ENCODE results near the gene CABP1.

Gene CABP1

DNA sequence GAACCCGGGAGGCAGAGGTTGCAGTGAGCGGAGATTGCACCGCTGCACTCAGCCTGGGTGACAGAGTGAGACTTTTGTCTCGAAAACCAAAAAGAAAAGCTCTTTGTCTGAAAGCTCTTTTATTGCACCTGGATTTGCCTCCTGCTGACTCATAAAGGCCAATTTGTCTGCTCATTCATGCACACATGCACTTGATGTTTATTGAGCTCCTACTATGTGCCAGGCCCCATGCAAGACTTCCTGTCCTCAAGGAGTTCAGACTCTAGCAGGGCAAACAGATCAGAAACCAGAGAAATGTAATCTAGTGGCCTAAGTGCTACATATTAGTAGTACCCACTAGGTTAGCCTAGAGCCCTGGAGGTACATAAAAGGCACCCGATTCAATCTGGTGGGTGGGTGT is 30.2 kb downstream of the CABP1 start:
- no peaks in the 10 kb centered on the region for H3K4me1 Mint-ChIP-seq
- H3K27me3 Mint-ChIP-seq: no peaks in the 10 kb centered on the region
- H3K9me3 Mint-ChIP-seq: no peaks in the 10 kb centered on the region

DNA sequence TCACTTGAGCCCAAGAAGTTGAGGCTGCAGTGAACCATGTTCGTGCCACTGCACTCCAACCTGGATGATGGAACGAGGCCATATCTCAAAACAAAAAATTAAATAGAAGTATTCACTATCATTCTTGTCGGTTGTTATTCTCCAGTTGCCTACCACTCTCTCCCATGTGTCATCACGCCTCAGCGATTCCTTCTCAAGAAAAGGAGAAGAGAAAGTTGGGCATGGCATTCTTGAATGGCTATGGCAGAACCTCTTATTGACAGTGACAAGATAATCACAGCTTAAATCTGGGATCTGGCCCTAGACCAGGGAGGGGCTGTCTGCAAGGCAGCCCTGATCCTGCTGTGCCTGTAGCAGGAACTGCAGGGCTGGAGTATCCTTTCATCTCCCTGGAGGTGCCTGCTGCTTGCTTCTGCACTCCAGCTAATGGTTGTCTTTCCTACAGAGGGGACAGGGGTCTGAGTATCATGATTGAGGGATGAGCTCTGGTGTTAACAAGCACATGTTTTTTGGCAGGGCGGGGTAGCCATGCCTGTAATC is 33.7 kb downstream of the CABP1 start:
- Mint-ChIP-seq H3K27me3 (no peaks in the 10 kb centered on the region), H3K27ac (no peak overlapping the region), H3K36me3 (no peaks in the 10 kb centered on the region), H3K4me3 (no peak overlapping the region), H3K9me3 (no peaks in the 10 kb centered on the region), H3K4me1 (no peaks in the 10 kb centered on the region)

More for the DNA sequence above, 30.2 kb downstream of the CABP1 start:
- H3K27ac Mint-ChIP-seq: no peak overlapping the region
- no peak overlapping the region for H3K4me3 Mint-ChIP-seq
- H3K36me3 Mint-ChIP-seq: no peaks in the 10 kb centered on the region

GRCh38 chr12:120677765-120678473 is 37.5 kb downstream of the CABP1 start:
- no peak overlapping the region for H3K4me3 Mint-ChIP-seq
- no peak overlapping the region for H3K27ac Mint-ChIP-seq
- H3K4me1 Mint-ChIP-seq: no peaks in the 10 kb centered on the region
- no peaks in the 10 kb centered on the region for H3K27me3 Mint-ChIP-seq
- no peaks in the 10 kb centered on the region for H3K36me3 Mint-ChIP-seq
- no peaks in the 10 kb centered on the region for H3K9me3 Mint-ChIP-seq

DNA sequence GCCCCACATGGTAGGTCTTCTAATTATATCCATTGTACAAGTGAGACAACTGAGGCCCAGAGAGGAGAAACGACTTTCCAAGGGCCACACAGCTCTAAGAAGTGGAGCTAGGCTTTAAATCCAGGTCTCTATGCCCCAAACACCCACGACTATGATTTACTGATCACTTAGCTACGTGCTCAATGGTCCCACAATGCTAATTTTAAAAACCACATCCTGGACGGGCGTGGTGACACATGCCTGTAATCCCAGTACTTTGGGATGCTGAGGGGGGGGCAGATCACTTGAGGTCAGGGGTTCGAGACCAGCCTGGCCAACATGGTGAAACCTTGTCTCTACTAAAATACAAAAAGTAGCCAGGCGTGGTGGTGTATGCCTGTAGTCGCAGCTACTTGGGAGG is 38.1 kb downstream of the CABP1 start:
- no peak overlapping the region for H3K4me3 Mint-ChIP-seq
- no peaks in the 10 kb centered on the region for H3K36me3 Mint-ChIP-seq
- H3K4me1 Mint-ChIP-seq: no peaks in the 10 kb centered on the region
- no peak overlapping the region for H3K27ac Mint-ChIP-seq
- no peaks in the 10 kb centered on the region for H3K9me3 Mint-ChIP-seq
- H3K27me3 Mint-ChIP-seq: no peaks in the 10 kb centered on the region

- no peak overlapping the region for H3K4me3 Mint-ChIP-seq
- H3K9me3 Mint-ChIP-seq: no peaks in the 10 kb centered on the region
- no peaks in the 10 kb centered on the region for H3K36me3 Mint-ChIP-seq
- no peaks in the 10 kb centered on the region for H3K4me1 Mint-ChIP-seq
- no peaks in the 10 kb centered on the region for H3K27me3 Mint-ChIP-seq
- no peak overlapping the region for H3K27ac Mint-ChIP-seq
Observed at GRCh38 chr12:120680165-120680738, 39.8 kb downstream of the CABP1 start.

GRCh38 chr12:120684523-120684932 is 44.1 kb downstream of the CABP1 start:
- Mint-ChIP-seq H3K27ac (no peak overlapping the region), H3K9me3 (no peaks in the 10 kb centered on the region), H3K4me1 (peaks cover 17% of the 10 kb centered on the region), H3K27me3 (no peaks in the 10 kb centered on the region), H3K4me3 (no peak overlapping the region), H3K36me3 (no peaks in the 10 kb centered on the region)

DNA sequence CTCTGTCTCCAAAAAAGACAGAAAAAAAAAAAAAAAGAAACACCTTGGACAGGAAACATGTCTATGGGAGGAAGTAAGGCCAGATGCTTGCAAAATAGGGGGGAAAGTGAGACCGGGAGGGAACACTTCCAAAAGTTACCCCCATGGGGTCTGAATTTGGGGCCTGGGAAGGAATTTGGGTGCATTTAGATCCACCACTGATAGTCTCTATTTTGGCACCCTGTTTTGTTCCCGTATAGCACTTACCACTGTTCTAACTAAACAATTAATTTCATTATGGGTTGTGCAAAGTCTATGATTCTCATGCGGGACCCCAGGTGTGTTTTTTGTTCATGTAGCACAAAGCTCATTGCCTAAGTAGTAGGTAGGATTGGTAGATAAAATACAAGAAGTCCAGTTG is 45.1 kb downstream of the CABP1 start:
- no peaks in the 10 kb centered on the region for H3K27me3 Mint-ChIP-seq
- no peaks in the 10 kb centered on the region for H3K9me3 Mint-ChIP-seq
- H3K36me3 Mint-ChIP-seq: no peaks in the 10 kb centered on the region
- peak overlapping the region; percentile 30 for H3K27ac Mint-ChIP-seq
- peak overlapping the region; percentile 88 for H3K4me3 Mint-ChIP-seq
- peaks cover 27% of the 10 kb centered on the region for H3K4me1 Mint-ChIP-seq

DNA sequence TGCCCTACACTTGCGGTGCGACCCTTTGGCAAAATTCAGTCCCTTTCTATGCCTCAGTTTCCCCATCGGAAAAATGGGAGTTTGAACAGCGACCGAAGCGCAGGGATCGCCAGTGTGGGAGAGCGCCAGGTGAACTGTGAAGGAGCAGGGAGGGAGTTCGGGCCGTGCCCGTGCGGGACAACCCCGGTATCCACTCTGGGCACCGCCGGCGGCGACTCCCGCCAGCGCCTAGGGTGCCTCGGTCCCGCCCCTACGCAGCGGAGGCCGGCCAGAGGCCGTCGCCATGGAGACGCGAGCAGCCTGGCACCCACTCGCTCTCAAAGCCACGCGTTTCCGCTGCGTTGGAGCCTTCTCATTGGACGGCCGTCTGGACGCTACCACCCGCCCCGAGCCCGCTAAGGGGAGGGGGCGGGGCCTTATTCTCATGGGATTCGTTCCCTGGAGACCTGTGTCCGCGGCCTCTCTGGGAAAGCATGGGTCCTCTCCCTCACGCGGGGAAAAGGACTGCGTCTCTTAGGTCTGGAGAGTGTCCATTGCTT is 45.8 kb downstream of the CABP1 start:
- Mint-ChIP-seq H3K4me1 (peaks cover 33% of the 10 kb centered on the region), H3K27ac (peak overlapping the region; percentile 95), H3K4me3 (peak overlapping the region; percentile 88), H3K9me3 (no peaks in the 10 kb centered on the region), H3K27me3 (no peaks in the 10 kb centered on the region), H3K36me3 (no peaks in the 10 kb centered on the region)

- no peaks in the 10 kb centered on the region for H3K36me3 Mint-ChIP-seq
- H3K27ac Mint-ChIP-seq: peak within 1 kb of the TSS; percentile 95
- peaks cover 40% of the 10 kb centered on the region for H3K4me1 Mint-ChIP-seq
Observed at GRCh38 chr12:120686690-120687577, 46.5 kb downstream of the CABP1 start, which contains the start of gene MLEC. TSS of gene MLEC (plus strand) at chr12:120687149. CDS start at chr12:120687297, 148 bp downstream.

DNA sequence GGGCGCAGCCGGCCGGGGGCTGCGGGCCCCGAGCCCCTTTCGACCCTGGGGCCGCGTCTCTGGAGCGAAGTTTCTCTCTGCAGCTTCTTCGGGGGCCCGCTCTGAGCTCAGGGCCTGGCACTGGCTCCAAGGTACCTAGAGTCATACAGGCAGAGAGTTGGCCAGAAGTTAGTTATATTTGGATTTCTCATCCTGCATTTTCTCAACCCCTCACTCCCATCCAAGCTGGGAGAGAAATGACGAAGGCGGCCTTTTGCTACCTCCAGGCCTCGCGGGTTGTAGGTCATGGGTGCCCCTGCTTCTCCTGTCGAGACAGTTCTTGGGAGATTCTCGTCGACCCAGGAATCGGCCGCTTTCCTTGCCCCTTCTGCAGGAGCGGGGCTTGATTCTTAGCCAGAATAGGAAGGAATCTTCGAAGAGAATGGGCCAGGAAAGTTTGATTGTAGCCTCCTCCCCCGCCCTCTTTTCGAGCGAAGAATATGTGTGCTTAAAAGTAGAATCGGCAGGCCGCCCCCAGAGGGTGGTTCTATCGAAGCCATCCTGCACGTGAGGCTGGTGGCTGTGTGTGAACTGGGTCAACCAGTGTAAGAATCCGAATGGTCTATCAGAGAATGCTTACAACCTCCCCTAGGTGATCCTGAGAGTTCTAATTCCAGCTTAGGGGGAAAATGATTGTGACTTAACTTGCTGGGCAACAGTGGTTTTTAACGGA is 47.3 kb downstream of the CABP1 start:
- no peaks in the 10 kb centered on the region for H3K27me3 Mint-ChIP-seq
- H3K4me3 Mint-ChIP-seq: peak overlapping the region; percentile 92
- peak overlapping the region; percentile 68 for H3K27ac Mint-ChIP-seq
- H3K36me3 Mint-ChIP-seq: peaks cover 2% of the 10 kb centered on the region
- H3K4me1 Mint-ChIP-seq: peaks cover 48% of the 10 kb centered on the region
- H3K9me3 Mint-ChIP-seq: no peaks in the 10 kb centered on the region

More at GRCh38 chr12:120686690-120687577, 46.5 kb downstream of the CABP1 start, which contains the start of gene MLEC:
- Mint-ChIP-seq H3K4me3 (peak within 1 kb of the TSS; percentile 92), H3K9me3 (no peaks in the 10 kb centered on the region), H3K27me3 (no peaks in the 10 kb centered on the region)

GRCh38 chr12:120688527-120689071 is 48.2 kb downstream of the CABP1 start:
- peaks cover 57% of the 10 kb centered on the region for H3K4me1 Mint-ChIP-seq
- no peak overlapping the region for H3K27ac Mint-ChIP-seq
- no peaks in the 10 kb centered on the region for H3K27me3 Mint-ChIP-seq
- peak overlapping the region; percentile 92 for H3K4me3 Mint-ChIP-seq
- peaks cover 3% of the 10 kb centered on the region for H3K36me3 Mint-ChIP-seq
- H3K9me3 Mint-ChIP-seq: no peaks in the 10 kb centered on the region

DNA sequence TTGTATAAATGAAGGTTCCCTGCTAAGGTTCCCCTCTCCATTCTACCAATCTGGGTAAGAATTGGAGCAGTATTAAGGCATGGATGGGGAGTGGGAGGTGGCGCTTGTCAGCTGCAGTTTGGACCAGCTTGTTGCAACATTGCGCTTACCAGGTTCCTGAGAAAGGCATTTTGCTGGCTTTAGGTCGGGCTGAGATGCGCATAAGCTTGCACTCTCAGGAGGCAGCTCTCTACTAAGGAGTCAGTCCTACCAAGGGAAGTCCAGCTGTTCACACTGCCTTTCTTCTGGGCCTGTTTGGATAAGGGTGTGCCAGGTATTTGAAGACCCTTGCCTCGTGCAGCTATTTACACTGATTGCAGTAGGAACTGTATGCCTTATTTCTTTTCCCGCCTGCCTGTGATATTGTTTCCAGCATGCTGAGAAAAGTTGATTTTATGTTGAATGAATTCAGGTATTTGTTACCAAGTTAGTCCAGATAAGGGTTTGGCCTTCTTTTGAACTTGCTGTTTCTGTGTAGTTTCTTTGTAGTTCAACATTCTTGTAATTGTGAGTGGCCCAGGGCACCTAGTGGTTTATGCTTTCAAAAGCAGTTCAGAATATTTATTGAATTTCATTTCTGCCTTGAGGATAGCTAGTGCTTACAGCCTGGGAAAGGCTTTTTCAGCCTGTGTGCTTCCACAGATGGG is 49.1 kb downstream of the CABP1 start:
- peaks cover 64% of the 10 kb centered on the region for H3K4me1 Mint-ChIP-seq
- peak overlapping the region; percentile 92 for H3K4me3 Mint-ChIP-seq
- H3K27me3 Mint-ChIP-seq: no peaks in the 10 kb centered on the region
- H3K9me3 Mint-ChIP-seq: no peaks in the 10 kb centered on the region
- H3K36me3 Mint-ChIP-seq: peaks cover 7% of the 10 kb centered on the region
- no peak overlapping the region for H3K27ac Mint-ChIP-seq

DNA sequence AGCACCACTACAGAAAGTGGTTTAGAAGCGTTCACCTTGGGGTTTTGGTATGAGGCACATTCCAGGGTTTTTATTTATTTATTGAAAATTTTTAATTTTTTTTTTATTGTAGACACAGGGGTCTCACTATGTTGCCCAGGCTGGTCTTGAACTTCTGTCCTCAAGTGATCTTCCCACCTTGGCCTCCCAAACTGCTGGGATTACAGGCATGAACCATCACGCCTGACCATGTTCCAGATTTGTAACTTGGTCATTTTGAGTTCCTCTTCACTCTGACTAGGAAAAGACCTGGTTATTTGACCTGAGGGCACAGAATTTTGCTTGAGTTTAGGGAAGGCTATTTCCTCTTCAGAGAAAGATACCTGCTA is 49.6 kb downstream of the CABP1 start:
- H3K4me1 Mint-ChIP-seq: peaks cover 64% of the 10 kb centered on the region
- H3K27ac Mint-ChIP-seq: no peak overlapping the region
- H3K27me3 Mint-ChIP-seq: no peaks in the 10 kb centered on the region
- no peaks in the 10 kb centered on the region for H3K9me3 Mint-ChIP-seq
- H3K36me3 Mint-ChIP-seq: peaks cover 9% of the 10 kb centered on the region
- H3K4me3 Mint-ChIP-seq: no peak overlapping the region

DNA sequence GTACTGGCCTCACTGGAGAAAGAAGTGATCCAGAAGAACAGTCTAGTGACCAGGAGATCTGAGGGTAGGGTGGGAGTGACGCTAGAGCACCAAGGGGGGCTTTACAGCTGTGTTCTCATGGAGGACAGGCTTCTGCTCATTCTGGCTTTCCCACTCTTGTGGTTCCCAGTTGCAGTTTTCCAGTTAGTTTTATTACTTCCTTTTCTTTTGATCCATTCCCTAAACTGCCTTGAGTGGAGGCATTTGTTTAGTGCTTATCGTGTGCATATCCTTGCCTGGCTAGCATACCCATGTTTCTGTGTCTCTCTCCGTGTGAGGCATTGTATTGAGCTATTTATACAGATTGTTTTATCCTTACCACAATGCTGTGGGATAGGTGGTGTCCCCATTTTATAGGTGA is 50.6 kb downstream of the CABP1 start:
- no peaks in the 10 kb centered on the region for H3K9me3 Mint-ChIP-seq
- no peaks in the 10 kb centered on the region for H3K27me3 Mint-ChIP-seq
- no peak overlapping the region for H3K4me3 Mint-ChIP-seq
- peaks cover 10% of the 10 kb centered on the region for H3K36me3 Mint-ChIP-seq
- peaks cover 64% of the 10 kb centered on the region for H3K4me1 Mint-ChIP-seq
- H3K27ac Mint-ChIP-seq: no peak overlapping the region
